ENCODE measurements around the gene CRYBG1. TPM values are rescaled to one million over a fixed set of nuclear protein-coding genes. Genes with fewer than 3 reads are reported as not detected.

CRYBG1 gene
- total RNA-seq, 2 donors from 2014 or later = 2.5 to 2.7 TPM

DNA sequence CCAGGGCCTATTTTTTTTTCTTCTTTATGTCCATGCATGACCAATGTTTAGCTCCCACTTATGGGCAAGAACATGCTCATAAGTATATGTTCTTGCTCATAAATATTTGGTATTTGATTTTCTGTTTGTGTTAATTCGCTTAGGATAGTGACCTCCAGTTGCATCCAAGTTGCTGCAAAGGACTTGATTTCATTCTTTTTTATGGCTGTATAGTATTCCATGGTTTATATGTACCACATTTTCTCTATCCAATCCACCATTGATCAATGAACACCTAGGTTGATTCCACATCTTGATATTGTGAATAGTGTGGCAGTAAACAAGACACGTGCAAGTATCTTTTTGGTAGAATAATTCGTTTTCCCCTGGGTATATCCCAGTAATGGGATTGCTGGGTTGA lies 190.6 kb downstream of the CRYBG1 start:
- Histone ChIP-seq H3K9ac (ENCODE audit: extremely low read depth, low read length, poor library complexity, severe bottlenecking) (no peak overlapping the region), H3K4me1 (ENCODE audit: control insufficient read depth, insufficient read depth, low read length) (peaks cover 5% of the 10 kb centered on the region), H3K9me3 (ENCODE audit: control insufficient read depth, low read length) (no peaks in the 10 kb centered on the region), H3K36me3 (ENCODE audit: control insufficient read depth, insufficient read depth, low read length) (no peaks in the 10 kb centered on the region), H3K27ac (ENCODE audit: low read depth, low read length) (no peak overlapping the region), H3K4me3 (ENCODE audit: low read length) (no peak overlapping the region), H3K27me3 (ENCODE audit: control insufficient read depth, insufficient read depth, low read length, poor library complexity, severe bottlenecking) (no peaks in the 10 kb centered on the region)
- TF ChIP-seq, protein P1, sequence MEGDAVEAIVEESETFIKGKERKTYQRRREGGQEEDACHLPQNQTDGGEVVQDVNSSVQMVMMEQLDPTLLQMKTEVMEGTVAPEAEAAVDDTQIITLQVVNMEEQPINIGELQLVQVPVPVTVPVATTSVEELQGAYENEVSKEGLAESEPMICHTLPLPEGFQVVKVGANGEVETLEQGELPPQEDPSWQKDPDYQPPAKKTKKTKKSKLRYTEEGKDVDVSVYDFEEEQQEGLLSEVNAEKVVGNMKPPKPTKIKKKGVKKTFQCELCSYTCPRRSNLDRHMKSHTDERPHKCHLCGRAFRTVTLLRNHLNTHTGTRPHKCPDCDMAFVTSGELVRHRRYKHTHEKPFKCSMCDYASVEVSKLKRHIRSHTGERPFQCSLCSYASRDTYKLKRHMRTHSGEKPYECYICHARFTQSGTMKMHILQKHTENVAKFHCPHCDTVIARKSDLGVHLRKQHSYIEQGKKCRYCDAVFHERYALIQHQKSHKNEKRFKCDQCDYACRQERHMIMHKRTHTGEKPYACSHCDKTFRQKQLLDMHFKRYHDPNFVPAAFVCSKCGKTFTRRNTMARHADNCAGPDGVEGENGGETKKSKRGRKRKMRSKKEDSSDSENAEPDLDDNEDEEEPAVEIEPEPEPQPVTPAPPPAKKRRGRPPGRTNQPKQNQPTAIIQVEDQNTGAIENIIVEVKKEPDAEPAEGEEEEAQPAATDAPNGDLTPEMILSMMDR (conservative IDR thresholded peaks at IDR 0.05) = no peak
- H3K4me3 Mint-ChIP-seq = no peak overlapping the region
- 87% methylated on average over 3 of the region's 3 CpGs; no CpG with 5 or more reads in 1 of the 2 experiments for WGBS, 2 experiments (ENCODE audit: insufficient coverage in 1 of 2, insufficient read length in 1 of 2)
- no peaks in the 10 kb centered on the region for H3K9me3 Mint-ChIP-seq
- no peaks in the 10 kb centered on the region for H3K27me3 Mint-ChIP-seq (ENCODE audit: insufficient read depth)
- H3K27ac Mint-ChIP-seq = no peak overlapping the region
- H3K4me1 Mint-ChIP-seq = peaks cover 15% of the 10 kb centered on the region
- DNase-seq = no peak
- H3K36me3 Mint-ChIP-seq (ENCODE audit: low read depth) = no peaks in the 10 kb centered on the region

DNA sequence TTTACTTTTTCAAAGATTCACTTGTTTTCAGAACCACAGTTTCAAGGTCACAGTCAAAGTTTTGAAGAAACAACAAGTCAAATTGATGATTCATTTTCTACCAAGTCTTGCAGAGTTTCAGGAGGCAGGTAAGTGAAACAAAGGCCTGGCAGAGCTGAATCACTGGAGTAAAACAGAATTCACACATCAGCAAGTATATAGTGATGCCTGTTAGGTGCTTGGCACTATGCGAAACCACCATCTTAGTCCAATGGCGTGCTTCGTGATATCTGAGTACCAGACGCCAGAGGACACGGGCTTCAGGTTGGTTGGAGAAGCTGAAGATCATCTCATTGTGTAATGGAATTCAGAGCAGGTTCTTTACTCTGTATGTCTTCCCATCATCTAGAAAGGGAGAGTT lies 192.9 kb downstream of the CRYBG1 start:
- no peaks in the 10 kb centered on the region for H3K4me1 Mint-ChIP-seq
- DNase-seq = no peak
- H3K27me3 Mint-ChIP-seq (ENCODE audit: insufficient read depth) = no peaks in the 10 kb centered on the region
- H3K9me3 Mint-ChIP-seq = no peaks in the 10 kb centered on the region
- TF ChIP-seq, protein P1 (conservative IDR thresholded peaks at IDR 0.05) = no peak
- H3K9ac ChIP-seq (ENCODE audit: extremely low read depth, low read length, poor library complexity, severe bottlenecking) = no peak overlapping the region
- no peaks in the 10 kb centered on the region for H3K27me3 ChIP-seq (ENCODE audit: control insufficient read depth, insufficient read depth, low read length, poor library complexity, severe bottlenecking)
- H3K4me1 ChIP-seq (ENCODE audit: control insufficient read depth, insufficient read depth, low read length) = no peaks in the 10 kb centered on the region
- no peak overlapping the region for H3K27ac ChIP-seq (ENCODE audit: low read depth, low read length)
- 93 to 100% methylated on average over 5 of the region's 5 CpGs for WGBS, 2 experiments (ENCODE audit: insufficient coverage in 1 of 2, insufficient read length in 1 of 2)
- H3K9me3 ChIP-seq (ENCODE audit: control insufficient read depth, low read length) = no peaks in the 10 kb centered on the region
- H3K4me3 ChIP-seq (ENCODE audit: low read length) = no peak overlapping the region
- no peaks in the 10 kb centered on the region for H3K36me3 Mint-ChIP-seq (ENCODE audit: low read depth)
- H3K4me3 Mint-ChIP-seq = no peak overlapping the region
- no peaks in the 10 kb centered on the region for H3K36me3 ChIP-seq (ENCODE audit: control insufficient read depth, insufficient read depth, low read length)
- H3K27ac Mint-ChIP-seq = no peak overlapping the region

DNA sequence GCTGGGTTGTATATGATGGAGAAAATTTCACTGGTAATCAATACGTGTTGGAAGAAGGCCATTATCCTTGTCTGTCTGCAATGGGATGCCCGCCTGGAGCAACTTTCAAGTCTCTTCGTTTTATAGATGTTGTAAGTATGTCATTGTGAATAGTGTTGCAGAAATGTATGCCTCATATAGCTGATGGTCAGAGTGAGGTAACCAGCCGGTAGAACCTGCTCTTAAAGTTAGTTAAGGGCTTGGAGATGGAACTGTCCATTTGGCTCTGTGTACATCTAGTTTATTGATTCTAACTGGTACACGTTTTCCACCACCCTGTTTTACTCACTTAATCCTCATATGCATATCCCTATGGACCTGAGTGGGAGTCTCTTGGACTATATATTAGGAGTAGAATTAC lies 195.2 kb downstream of the CRYBG1 start:
- no peaks in the 10 kb centered on the region for H3K9me3 ChIP-seq (ENCODE audit: control insufficient read depth, low read length)
- WGBS, 2 experiments (ENCODE audit: insufficient coverage in 1 of 2, insufficient read length in 1 of 2) = 85 to 100% methylated on average over 3 to 5 of the region's 5 CpGs
- H3K9ac ChIP-seq (ENCODE audit: extremely low read depth, low read length, poor library complexity, severe bottlenecking) = no peak overlapping the region
- no peaks in the 10 kb centered on the region for H3K4me1 ChIP-seq (ENCODE audit: control insufficient read depth, insufficient read depth, low read length)
- no peaks in the 10 kb centered on the region for H3K27me3 ChIP-seq (ENCODE audit: control insufficient read depth, insufficient read depth, low read length, poor library complexity, severe bottlenecking)
- H3K27ac Mint-ChIP-seq = no peak overlapping the region
- DNase-seq = no peak
- TF ChIP-seq, protein P1 (conservative IDR thresholded peaks at IDR 0.05) = no peak
- no peak overlapping the region for H3K27ac ChIP-seq (ENCODE audit: low read depth, low read length)
- no peaks in the 10 kb centered on the region for H3K36me3 ChIP-seq (ENCODE audit: control insufficient read depth, insufficient read depth, low read length)
- H3K27me3 Mint-ChIP-seq (ENCODE audit: insufficient read depth) = no peaks in the 10 kb centered on the region
- H3K4me3 ChIP-seq (ENCODE audit: low read length) = no peak overlapping the region
- H3K4me1 Mint-ChIP-seq = no peaks in the 10 kb centered on the region
- H3K36me3 Mint-ChIP-seq (ENCODE audit: low read depth) = no peaks in the 10 kb centered on the region
- no peak overlapping the region for H3K4me3 Mint-ChIP-seq
- H3K9me3 Mint-ChIP-seq = no peaks in the 10 kb centered on the region

All from endodermal cell (in vitro differentiated cells).